HG03342 (cell line): ENCODE data around the gene CYP4A11.
"Not testable (repeated sequence)": the region's sequence is repeated elsewhere in the genome, so short reads cannot be mapped to it uniquely, and the experiment has no call there.

ENCODE experiments used
- ATAC-seq: cut with Tn5 transposase; IDR thresholded peaks from one replicate; pipeline ENCODE4 v1.9.1; 2021; ENCODE audit warnings: mild to moderate bottlenecking, moderate library complexity; ENCODE audit not compliant: unreplicated experiment

CYP4A11 gene, protein sequence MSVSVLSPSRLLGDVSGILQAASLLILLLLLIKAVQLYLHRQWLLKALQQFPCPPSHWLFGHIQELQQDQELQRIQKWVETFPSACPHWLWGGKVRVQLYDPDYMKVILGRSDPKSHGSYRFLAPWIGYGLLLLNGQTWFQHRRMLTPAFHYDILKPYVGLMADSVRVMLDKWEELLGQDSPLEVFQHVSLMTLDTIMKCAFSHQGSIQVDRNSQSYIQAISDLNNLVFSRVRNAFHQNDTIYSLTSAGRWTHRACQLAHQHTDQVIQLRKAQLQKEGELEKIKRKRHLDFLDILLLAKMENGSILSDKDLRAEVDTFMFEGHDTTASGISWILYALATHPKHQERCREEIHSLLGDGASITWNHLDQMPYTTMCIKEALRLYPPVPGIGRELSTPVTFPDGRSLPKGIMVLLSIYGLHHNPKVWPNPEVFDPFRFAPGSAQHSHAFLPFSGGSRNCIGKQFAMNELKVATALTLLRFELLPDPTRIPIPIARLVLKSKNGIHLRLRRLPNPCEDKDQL

DNA sequence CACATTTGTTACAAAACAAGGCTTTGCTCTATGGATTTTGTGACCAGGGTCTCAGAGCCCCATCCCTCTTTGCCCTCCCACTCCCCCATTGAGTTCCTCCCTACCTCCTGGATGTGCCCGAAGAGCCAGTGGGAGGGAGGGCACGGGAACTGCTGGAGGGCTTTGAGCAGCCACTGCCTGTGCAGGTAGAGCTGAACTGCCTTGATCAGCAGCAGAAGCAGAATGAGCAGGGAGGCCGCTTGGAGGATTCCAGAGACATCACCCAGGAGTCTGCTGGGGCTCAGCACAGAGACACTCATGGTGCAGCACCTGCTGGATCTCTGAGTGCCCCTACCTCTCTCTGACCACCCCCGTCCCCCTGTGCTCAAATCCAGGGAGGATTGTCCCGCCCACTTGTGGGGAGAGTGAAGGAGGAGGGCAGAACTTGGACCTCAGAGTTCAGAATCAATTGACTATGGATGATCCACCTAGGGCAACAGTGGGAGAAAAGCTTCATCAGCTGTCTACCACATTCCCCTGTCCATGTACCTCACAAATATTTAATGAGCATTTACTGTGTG, at the start of gene CYP4A11:
Gene CYP4A11, minus strand, starts transcription at position 342 of the 560 bp plus-strand sequence. Its CDS starts 43 bp downstream, at position 299.
- no peak for ATAC-seq

DNA sequence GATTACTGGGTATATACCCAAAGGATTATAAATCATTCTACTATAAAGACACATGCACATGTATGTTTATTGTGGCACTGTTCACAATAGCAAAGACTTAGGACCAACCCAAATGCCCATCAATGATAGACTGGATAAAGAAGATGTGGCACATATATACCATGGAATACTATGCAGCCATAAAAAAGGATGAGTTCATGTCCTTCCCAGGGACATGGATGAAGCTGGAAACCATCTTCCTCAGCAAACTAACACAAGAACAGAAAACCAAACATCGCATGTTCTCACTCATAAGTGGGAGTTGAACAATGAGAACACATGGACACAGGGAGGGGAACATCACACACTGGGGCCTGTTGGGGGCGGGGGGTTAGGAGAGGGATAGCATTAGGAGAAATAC, 49.3 kb upstream of the CYP4A11 start:
- not testable (repeated sequence) for ATAC-seq

DNA sequence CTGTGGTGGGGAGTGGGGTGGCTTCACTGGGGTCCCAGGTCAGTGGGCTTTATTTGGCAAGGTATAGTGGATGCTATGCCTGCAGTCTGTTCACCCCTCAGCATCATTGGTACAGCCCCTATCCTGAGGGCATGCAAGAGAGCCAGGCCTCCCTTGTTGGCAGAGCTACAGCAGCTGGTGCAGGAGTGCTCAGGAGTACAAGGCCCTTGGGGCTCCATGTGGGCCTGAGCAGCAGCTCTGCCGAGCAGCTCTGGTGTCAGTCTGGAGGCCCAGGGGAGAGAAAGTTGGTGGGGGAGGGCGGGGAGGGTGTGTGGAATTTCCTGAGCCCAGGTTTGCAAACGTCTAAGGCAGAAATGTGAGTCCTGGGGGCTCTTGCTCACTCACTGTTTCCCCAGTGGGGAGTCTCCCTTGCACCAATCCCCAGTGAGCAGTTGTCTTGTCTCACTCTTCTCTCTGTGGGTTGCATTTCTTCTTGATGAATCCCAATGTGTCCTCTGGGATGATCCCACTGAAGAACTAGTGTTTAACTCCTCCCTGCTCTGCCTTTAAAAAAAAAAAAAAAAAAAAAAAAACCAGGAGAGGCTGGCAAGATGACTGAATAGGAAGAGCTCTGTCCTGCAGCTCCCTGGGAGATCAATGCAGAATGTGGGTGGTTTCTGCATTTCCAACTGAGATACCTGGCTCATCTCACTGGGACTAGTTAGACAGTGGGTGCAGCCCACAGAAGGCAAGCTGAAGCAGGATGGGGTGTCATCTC, 42.7 kb upstream of the CYP4A11 start:
- ATAC-seq = no peak

DNA sequence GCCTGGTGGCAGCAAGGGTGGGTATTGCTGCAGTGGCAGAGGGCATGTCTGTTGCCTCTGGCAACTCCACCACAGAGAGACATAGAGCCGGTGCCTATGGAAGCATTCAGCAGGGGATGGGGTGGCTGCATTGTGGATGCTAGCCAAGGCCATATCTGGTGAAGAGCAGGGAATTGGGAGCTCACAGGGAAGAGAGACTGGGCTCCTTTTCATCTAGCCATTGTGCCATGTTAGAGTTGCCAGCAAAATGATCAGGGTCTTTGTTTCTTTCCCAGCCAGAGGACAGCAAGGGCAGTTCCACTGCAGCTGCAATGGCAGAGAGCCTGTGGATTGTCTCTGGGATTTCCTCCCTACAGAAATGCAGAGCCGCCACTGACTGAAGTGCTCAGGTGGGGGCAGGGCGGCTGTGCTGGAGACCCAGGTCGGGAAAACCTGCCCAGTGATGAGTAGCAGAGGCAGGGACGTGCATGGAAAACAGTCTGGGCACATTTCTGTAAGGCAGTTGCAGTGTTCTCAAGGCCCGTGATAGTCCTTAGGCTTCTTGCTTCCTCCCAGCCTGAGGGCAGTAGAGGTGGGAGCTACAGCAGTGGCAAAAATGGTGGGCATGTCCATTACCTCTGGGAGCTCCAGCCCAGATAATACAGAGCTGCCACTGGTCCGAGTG, 42.0 kb upstream of the CYP4A11 start:
- no peak for ATAC-seq

DNA sequence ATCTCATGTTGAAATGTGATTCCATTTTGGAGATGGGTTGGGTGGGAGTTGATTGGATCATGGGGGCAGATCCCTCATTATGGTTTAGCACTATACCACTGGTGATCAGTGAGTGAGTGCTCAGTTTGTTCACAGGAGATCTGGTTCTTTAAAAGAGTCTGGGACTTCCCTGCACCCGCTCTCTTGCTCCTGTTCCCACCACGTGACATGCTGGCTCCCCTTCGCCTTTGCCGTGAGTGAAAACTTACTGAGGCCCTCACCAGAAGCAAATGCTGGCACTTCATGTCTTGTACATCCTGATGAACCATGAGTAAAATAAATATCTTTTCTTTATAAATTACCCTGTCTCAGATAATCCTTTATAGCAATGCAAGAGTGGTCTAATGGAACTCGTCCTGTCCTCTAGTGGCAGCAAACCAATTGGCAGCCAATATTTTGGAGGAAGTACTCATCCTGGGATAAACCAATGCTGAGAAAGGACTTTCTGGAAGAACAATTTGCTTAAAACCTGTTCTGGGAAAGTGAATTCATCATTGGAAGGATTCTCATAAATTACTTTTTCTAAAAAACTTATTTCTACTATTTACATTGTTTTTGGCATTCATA, 27.8 kb upstream of the CYP4A11 start:
- ATAC-seq = no peak

DNA sequence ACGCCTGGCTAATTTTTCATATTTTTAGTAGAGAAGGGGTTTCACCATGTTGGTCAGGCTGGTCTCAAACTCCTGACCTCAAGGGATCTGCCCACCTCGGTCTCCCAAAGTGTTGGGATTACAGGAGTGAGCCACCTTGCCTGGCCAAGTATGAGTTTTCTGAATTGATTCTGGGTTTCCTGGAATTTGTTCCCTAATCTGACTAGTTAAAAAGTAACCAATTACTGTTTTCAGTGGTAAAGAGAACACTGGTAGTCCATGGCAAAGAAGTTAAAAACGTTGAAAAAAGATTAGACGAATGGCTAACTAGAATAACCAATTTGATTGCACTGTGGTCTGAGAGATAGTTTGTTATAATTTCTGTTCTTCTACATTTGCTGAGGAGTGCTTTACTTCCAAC, 21.0 kb upstream of the CYP4A11 start:
- ATAC-seq = not testable (repeated sequence)

DNA sequence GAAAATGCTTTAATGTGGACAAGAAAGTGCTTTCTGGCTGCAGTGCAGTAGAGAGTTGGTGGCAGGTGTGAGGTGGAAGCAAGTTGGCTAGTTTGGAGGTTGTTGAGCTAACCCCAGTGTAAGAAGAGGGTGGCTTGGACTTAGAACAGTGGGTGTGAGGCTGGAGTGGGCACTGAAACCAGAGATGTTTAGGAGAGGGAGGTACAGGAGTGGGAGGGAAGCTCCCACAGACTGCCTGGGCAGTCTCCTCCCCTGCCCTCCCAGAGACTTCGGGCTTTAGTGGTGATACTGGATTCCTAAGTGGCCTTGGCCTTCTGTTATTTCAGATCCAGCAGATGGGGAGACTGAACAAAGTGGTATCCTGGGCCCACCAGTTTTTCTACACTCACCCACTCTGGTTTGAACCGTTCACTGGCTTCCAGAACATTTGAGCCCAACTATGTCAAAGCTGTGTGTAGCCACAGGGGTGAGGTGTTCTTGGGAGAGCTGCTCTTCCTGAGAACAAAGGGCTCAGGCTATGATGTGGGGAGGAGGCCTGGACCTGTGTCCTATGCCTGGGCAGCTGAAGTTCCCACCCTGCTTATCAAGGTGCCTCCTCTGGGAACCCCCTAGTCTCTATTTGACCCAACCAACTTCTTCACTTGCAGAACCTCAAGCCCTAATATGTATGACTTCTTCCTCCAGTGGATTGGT, 19.9 kb upstream of the CYP4A11 start:
- no peak for ATAC-seq

DNA sequence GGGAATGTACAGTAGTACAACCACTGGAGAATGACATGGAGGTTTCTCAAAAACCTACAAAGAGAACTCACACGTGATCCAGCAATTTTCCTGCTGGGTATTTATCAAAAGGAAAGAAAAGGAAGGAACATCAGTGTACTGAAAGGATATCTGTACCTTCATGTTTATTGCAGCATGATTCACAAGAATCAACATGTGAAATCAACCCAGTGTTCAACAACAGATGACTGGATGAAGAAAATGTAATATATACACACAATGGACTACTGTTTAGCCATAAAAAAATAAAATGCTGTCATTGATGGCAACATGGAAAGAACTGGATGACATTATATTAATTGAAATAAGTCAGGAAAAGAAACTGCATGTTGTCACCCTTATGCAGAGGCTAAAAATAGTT, 19.0 kb upstream of the CYP4A11 start:
- ATAC-seq = no peak

DNA sequence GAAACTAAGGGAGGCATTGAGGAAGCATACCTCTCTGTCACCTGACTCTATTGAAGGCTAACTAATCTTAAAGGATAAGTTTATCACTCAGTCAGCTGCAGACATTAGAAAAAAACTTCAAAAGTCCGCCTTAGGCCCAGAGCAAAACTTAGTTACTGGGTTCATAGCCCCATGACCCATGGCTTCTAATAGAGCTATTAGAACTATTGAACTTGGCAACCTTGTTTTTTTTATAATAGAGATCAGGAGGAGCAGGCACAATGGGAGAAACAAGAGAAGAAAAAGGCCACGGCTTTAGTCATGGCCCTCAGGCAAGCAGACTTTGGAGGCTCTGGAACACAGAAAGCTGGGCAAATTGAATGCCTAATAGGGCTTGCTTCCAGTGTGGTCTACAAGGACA, 13.8 kb upstream of the CYP4A11 start:
- ATAC-seq = not testable (repeated sequence)

DNA sequence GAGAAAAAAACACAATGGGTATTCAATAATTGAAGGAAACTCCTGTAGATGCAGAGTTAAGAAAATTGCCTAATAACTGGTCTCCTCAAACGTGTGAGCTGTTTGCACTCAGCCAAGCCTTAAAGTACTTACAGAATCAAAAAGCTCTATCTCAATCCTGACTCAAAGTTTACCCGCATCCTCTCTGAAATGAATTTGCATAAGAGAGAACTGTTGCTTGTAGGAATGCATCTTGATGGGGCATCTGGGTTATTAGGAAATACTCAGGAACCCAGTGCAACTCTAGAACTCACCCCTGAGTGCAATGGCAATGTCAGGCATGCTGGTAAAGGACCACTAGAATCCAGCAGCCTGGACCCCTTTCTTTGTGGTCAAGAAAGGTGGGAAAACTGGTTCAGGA, 12.6 kb upstream of the CYP4A11 start:
- ATAC-seq = not testable (repeated sequence)

DNA sequence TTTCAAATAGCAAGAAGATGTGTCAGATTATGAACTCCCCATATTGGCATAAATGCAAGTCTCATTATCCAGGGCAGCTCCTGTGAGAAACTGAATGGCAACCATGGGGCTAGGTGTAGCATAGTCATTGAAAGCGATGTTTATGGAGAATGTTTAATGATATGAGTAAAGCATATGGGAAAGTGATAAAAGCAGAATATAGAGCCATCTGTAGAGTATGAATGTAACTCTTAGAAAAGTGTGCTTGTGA, 8.1 kb upstream of the CYP4A11 start:
- not testable (repeated sequence) for ATAC-seq

DNA sequence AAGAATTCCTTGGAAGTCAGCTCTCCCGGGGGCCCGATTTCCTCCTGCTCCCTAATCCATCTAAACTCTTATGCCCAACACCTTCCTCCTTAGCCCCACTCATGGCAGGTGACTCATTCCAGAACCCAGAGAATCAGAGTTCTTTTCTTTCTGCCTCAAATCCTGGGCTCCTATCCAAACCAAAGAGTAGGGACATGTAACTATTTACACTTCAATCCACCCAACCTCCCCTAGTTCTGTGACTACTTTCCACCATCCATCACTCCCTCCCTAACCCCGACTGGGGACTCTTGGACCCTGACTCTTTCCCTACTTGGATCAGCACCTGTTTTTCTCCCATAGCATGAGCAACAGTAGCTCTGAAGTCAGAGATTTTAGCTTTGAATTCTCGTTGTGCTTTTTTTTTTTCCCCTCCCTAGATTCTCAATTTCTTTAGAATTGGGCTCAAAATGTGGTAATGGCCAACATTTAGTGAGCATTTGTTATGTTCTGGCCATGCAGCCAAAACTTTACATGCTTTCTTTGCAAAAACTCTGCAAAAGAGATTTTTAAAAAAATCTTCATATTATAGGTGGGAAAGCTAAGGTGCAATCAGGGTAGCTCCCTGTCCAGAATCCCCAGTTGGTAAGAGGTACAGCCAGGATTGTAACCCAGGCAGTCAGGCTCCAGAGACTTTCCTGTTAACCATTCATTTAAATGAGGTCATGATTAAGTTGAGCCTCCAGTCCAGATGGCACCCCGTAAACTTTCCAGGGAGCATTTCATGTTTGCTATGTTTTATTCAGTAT, 7.5 kb upstream of the CYP4A11 start:
- no peak for ATAC-seq

DNA sequence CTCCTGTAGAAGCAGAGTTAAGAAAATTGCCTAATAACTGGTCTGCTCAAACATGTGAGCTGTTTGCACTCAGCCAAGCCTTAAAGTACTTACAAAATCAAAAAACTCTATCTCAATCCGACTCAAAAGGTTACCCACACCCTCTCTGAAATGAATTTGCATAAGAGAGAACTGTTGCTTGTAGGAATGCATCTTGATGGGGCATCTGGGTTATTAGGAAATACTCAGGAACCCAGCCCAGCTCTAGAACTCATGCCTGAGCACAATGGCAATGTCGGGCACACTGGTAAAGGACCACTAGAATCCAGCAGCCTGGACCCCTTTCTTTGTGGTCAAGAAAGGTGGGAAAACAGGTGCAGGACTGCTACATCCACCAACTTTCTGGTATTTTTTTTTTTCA, 6.4 kb upstream of the CYP4A11 start:
- ATAC-seq = not testable (repeated sequence)

DNA sequence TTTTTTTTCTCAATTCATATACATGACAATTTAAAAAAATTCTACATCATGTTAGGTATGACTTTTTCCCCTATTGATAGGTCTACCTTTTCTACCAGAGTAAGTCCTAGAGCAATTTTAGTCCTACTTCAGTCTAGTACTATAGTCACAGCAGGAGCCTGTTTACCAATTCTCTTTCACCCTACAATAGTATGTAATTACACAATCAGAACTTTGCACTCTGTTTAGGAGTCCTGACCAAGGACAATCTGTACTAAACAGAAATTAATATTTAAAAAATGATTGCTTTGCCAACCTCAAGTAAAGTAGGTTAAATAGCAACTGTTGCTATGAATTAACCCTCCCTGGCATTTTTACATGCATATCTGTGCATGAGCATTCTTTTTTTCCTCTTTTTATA, 810 bp upstream of the CYP4A11 start:
- no peak for ATAC-seq

DNA sequence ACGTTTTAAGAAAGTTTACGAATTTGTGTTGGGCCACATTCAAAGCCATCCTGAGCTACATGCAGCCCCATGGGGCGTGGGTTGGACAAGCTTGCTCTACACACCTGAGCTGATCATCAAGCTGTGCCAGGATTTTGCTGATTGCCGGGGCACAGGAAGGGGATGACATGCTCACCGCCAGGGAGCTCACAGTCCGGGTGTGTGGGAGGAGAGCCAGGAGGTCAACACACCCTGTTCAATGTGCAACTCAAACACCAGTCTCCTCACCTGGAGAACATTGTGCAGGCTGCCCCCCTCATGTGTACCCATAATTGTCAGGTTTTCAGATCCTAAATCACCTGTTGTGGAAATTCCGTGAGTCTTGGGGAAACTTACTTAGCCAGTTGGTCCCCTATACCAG, 969 bp downstream of the CYP4A11 start:
- ATAC-seq = no peak

DNA sequence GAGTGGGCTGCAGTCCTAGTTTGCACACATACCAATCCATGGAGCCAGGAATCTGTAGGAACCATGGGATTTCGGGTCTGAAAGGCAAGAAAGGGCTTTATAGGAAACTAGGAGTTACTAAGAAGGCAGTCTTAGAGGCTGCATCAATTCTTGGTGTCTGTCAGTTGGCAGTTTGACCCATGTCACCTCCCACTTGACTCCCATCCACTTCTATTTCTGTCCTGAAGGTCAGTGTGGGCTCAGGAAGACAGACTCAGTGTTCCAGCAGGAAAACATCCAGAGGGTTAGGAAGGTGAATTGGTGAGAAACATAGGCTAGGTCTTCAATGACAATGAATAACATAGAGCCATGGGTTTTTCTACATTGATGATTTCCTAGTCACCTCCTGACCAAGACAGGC, 4.0 kb downstream of the CYP4A11 start:
- ATAC-seq = no peak

DNA sequence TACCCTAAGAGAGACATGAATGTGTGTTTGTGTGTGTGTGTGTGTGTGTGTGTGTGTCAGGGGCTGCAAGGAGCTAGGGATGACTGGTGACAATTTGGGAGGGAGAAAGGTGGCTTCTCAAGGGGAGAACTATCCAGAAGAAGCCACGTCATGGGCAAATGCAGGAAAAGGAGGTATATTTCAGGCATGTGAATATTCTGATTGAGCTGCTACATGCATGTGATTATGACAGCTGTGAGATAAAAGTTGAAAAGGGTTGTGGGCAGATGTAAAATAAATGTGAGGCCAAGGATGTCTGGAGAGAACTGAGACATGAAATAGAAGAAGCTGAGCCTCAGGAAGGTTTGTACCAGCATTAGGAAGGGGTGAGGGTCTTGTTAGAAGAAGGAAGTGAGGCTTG, 4.5 kb downstream of the CYP4A11 start:
- ATAC-seq = no peak

DNA sequence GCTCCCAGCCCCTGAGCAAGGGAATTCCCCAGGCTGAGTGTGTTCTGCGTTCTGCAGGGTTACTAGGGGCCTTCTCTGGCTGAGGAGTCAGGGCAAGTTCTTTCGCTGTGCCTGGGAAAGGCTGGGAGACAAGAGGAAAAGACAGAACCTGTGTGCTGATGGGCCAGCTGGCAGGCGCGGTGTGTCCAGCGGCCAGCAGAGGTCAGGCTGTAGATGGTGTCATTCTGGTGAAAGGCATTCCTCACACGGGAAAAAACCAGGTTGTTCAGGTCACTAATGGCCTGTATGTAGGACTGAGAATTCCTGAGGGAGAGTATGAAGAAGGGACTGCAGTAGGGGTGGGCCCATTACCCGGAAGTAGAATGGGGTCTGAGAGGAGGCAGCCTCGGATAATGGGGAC, 6.4 kb downstream of the CYP4A11 start:
- not testable (repeated sequence) for ATAC-seq

DNA sequence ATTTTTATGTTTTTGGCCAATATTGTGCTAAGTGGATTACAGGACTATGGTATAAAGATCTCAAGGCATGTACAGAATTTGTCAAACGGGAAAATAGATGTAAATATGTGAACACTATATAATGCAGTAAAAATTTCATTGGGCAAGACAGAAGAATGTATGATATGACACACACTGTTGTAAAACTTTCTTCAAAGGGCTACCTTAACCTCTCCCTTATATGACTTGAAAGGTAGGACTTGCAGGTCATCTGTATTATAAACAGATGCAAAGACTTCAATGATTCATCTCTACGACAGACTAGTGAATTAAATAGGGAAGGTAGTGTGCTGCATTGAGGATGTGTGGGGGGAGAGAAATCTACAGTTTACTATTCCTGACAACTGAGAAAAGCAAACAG, 9.3 kb downstream of the CYP4A11 start:
- ATAC-seq = not testable (repeated sequence)

DNA sequence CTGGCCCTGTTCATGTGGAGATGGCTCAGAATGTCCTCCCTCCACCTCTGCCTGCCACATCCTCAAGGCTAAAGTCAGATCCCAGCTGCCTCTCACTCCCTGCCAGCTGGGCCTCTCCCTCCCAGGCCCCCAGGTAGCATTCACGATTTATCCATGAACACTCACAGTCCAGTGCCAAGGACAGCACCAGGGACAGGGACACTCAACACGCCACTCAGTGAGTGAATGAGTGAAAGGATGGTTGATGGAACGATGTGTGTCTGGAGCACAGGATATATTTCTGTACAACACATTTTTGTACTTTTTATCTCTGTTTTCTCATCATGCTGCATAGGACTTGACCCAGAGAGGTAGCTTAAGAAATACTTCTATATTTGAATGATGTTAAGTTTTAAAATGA, 10.1 kb downstream of the CYP4A11 start:
- no peak for ATAC-seq
